ENCODE data around the gene ANAPC1.
"Not testable (repeated sequence)": the region's sequence is repeated elsewhere in the genome, so short reads cannot be mapped to it uniquely, and the experiment has no call there.

ANAPC1 gene

GRCh38 chr2:111781443-111782094, 102.4 kb downstream of the ANAPC1 start:
- not testable (repeated sequence) for DNase-seq

GRCh38 chr2:111777155-111777554, 106.8 kb downstream of the ANAPC1 start:
- DNase-seq, result not testable (repeated sequence)

GRCh38 chr2:111776296-111776695, 107.7 kb downstream of the ANAPC1 start:
- DNase-seq, result not testable (repeated sequence)

GRCh38 chr2:111772180-111772579, 111.8 kb downstream of the ANAPC1 start:
- not testable (repeated sequence) for DNase-seq

GRCh38 chr2:111770916-111771658, 112.9 kb downstream of the ANAPC1 start:
- DNase-seq, result not testable (repeated sequence)

GRCh38 chr2:111768266-111769190, 115.5 kb downstream of the ANAPC1 start:
- DNase-seq, result not testable (repeated sequence)

- DNase-seq, result not testable (repeated sequence)
These were observed 116.9 kb downstream of the ANAPC1 start for GRCh38 chr2:111767087-111767486.

- not testable (repeated sequence) for DNase-seq
These were observed 117.7 kb downstream of the ANAPC1 start for GRCh38 chr2:111766295-111766694.

- not testable (repeated sequence) for DNase-seq
These were observed 119.8 kb downstream of the ANAPC1 start for GRCh38 chr2:111764151-111764550.

GRCh38 chr2:111760697-111761284, 123.2 kb downstream of the ANAPC1 start:
- DNase-seq, result not testable (repeated sequence)

- not testable (repeated sequence) for DNase-seq
These were observed 131.5 kb downstream of the ANAPC1 start for GRCh38 chr2:111752533-111752932.

- not testable (repeated sequence) for DNase-seq
These were observed 133.4 kb downstream of the ANAPC1 start for GRCh38 chr2:111750641-111751040.

GRCh38 chr2:111748429-111748828, 135.6 kb downstream of the ANAPC1 start:
- not testable (repeated sequence) for DNase-seq

GRCh38 chr2:111747410-111748115, 136.4 kb downstream of the ANAPC1 start:
- DNase-seq, result not testable (repeated sequence)

- DNase-seq, result not testable (repeated sequence)
These were observed 139.2 kb downstream of the ANAPC1 start for GRCh38 chr2:111744751-111745150.

GRCh38 chr2:111741517-111741916, 142.5 kb downstream of the ANAPC1 start:
- DNase-seq, result not testable (repeated sequence)

GRCh38 chr2:111735838-111736721, 147.9 kb downstream of the ANAPC1 start:
- not testable (repeated sequence) for DNase-seq

GRCh38 chr2:111735420-111735819, 148.6 kb downstream of the ANAPC1 start:
- DNase-seq, result not testable (repeated sequence)

GRCh38 chr2:111729812-111730458, 154.1 kb downstream of the ANAPC1 start:
- DNase-seq, result not testable (repeated sequence)

- not testable (repeated sequence) for DNase-seq
These were observed 156.3 kb downstream of the ANAPC1 start for GRCh38 chr2:111727611-111728110.
